Mesendoderm (in vitro differentiated cells): ENCODE data around the gene SCO2.

ENCODE experiments used
- DNase-seq: peaks from one replicate; pipeline ENCODE4 v3.0.0; 2013
- H2AK5ac ChIP-seq: 2 replicates; pipeline ENCODE4 v1.6.1; 2013; ENCODE audit warnings: low read length, inconsistent platforms
- H2BK120ac ChIP-seq: 2 replicates; pipeline ENCODE4 v1.6.1; 2013; ENCODE audit warnings: low read depth, mild to moderate bottlenecking, low read length, moderate library complexity, mixed read lengths
- H2BK15ac ChIP-seq: replicated peaks from 2 replicates; pipeline ENCODE4 v1.6.1; 2013; ENCODE audit warnings: low read depth, mild to moderate bottlenecking, moderate library complexity
- H2BK5ac ChIP-seq: 2 replicates; pipeline ENCODE4 v1.6.1; 2013; ENCODE audit warnings: low read length, inconsistent platforms
- H3K18ac ChIP-seq: 2 replicates; pipeline ENCODE4 v1.6.1; 2013; ENCODE audit warnings: mild to moderate bottlenecking, low read length, mixed read lengths
- H3K23ac ChIP-seq: one replicate; pipeline ENCODE4 v1.6.1; 2013; ENCODE audit warnings: low read length
- H3K27ac ChIP-seq: 2 replicates; pipeline ENCODE4 v1.5.1; 2013; ENCODE audit warnings: low read depth, mild to moderate bottlenecking, inconsistent platforms, low read length, moderate library complexity
- H3K27me3 ChIP-seq: 2 replicates; pipeline ENCODE4 v1.6.1; 2013; ENCODE audit warnings: low read length, control low read depth, mild to moderate bottlenecking, inconsistent platforms; ENCODE audit not compliant: insufficient read depth, poor library complexity
- H3K36me3 ChIP-seq: 2 replicates; pipeline ENCODE4 v1.6.1; 2013; ENCODE audit warnings: low read length, inconsistent platforms; ENCODE audit not compliant: control insufficient read depth, insufficient read depth
- H3K4ac ChIP-seq: one replicate; pipeline ENCODE4 v1.6.1; 2013; ENCODE audit warnings: low read depth, mild to moderate bottlenecking, low read length, moderate library complexity
- H3K4me1 ChIP-seq: 2 replicates; pipeline ENCODE4 v1.6.1; 2013; ENCODE audit warnings: low read depth, low read length, inconsistent platforms; ENCODE audit not compliant: control insufficient read depth
- H3K4me2 ChIP-seq: 2 replicates; pipeline ENCODE4 v1.6.1; 2013; ENCODE audit warnings: low read length
- H3K4me3 ChIP-seq: 2 replicates; pipeline ENCODE4 v1.5.1; 2013; ENCODE audit warnings: mild to moderate bottlenecking, low read length
- H3K56ac ChIP-seq: one replicate; pipeline ENCODE4 v1.6.1; 2013; ENCODE audit warnings: low read length
- H3K79me1 ChIP-seq: 2 replicates; pipeline ENCODE4 v1.6.1; 2013; ENCODE audit warnings: low read length, inconsistent platforms
- H3K79me2 ChIP-seq: 2 replicates; pipeline ENCODE4 v1.6.1; 2013; ENCODE audit warnings: mild to moderate bottlenecking, low read length; ENCODE audit not compliant: control insufficient read depth, insufficient read depth
- H3K9ac ChIP-seq: 2 replicates; pipeline ENCODE4 v1.6.1; 2013; ENCODE audit warnings: low read length, inconsistent platforms
- H4K5ac ChIP-seq: one replicate; pipeline ENCODE4 v1.6.1; 2013; ENCODE audit warnings: low read length
- H4K8ac ChIP-seq: one replicate; pipeline ENCODE4 v1.6.1; 2013; ENCODE audit warnings: low read depth, mild to moderate bottlenecking, control low read depth, low read length, moderate library complexity
- WGBS: extraction: QIAGEN DNeasy Blood & Tissue Kit; methylation state at CpG from one replicate; pipeline ENCODE4 v1.1.7; 2013; ENCODE audit warnings: low lambda C conversion rate, missing lambda C conversion rate; ENCODE audit not compliant: insufficient coverage; ENCODE audit errors: extremely low coverage; 5-methylcytosine and 5-hydroxymethylcytosine counted together

The SCO2 gene

GRCh38 chr22:50505776-50506610 is 19.4 kb downstream of the SCO2 start:
- no CpG with 5 or more reads among the region's 41 CpGs for WGBS
- Histone ChIP-seq H3K4me1 (no peaks in the 10 kb centered on the region), H3K9ac (peak overlapping the region; percentile 96), H3K4me2 (no peak overlapping the region), H3K27ac (no peak overlapping the region), H3K36me3 (peaks cover 2% of the 10 kb centered on the region), H3K4me3 (no peak overlapping the region), H3K27me3 (no peaks in the 10 kb centered on the region), H2AK5ac (no peak overlapping the region), H4K5ac (no peak overlapping the region), H4K8ac (no peak overlapping the region), H2BK5ac (no peak overlapping the region), H2BK120ac (no peak overlapping the region), H3K56ac (no peak overlapping the region), H3K79me1 (peaks cover 8% of the 10 kb centered on the region), H3K23ac (no peak overlapping the region), H3K18ac (no peak overlapping the region), H3K4ac (no peak overlapping the region), H3K79me2 (peaks cover 17% of the 10 kb centered on the region), H2BK15ac (no peak overlapping the region)
- DNase-seq = no peak

- H3K4me1 ChIP-seq = no peaks in the 10 kb centered on the region
- H3K4me3 ChIP-seq = no peak overlapping the region
- H3K56ac ChIP-seq = no peak overlapping the region
- no peak overlapping the region for H3K4ac ChIP-seq
- no peak overlapping the region for H3K9ac ChIP-seq
- no peak overlapping the region for H2BK5ac ChIP-seq
- peaks cover 8% of the 10 kb centered on the region for H3K79me1 ChIP-seq
- no peak overlapping the region for H3K4me2 ChIP-seq
- H3K36me3 ChIP-seq = peaks cover 2% of the 10 kb centered on the region
- no CpG with 5 or more reads among the region's 14 CpGs for WGBS
- H2BK15ac ChIP-seq = no peak overlapping the region
- H2AK5ac ChIP-seq = no peak overlapping the region
- no peaks in the 10 kb centered on the region for H3K27me3 ChIP-seq
- no peak for DNase-seq
- H3K79me2 ChIP-seq = peaks cover 17% of the 10 kb centered on the region
- H3K23ac ChIP-seq = no peak overlapping the region
- H2BK120ac ChIP-seq = no peak overlapping the region
- H4K8ac ChIP-seq = no peak overlapping the region
- H3K18ac ChIP-seq = no peak overlapping the region
- H3K27ac ChIP-seq = no peak overlapping the region
- H4K5ac ChIP-seq = no peak overlapping the region
These were observed 20.1 kb downstream of the SCO2 start for GRCh38 chr22:50505276-50505775.

- H3K4me1 ChIP-seq = no peaks in the 10 kb centered on the region
- no peak overlapping the region for H3K18ac ChIP-seq
- H3K27ac ChIP-seq = no peak overlapping the region
- no peak overlapping the region for H4K8ac ChIP-seq
- no CpG with 5 or more reads among the region's 44 CpGs for WGBS
- DNase-seq = no peak
- no peak overlapping the region for H3K23ac ChIP-seq
- H3K4ac ChIP-seq = no peak overlapping the region
- no peak overlapping the region for H2AK5ac ChIP-seq
- peaks cover 15% of the 10 kb centered on the region for H3K79me2 ChIP-seq
- H3K4me2 ChIP-seq = no peak overlapping the region
- no peak overlapping the region for H2BK15ac ChIP-seq
- H4K5ac ChIP-seq = no peak overlapping the region
- no peaks in the 10 kb centered on the region for H3K27me3 ChIP-seq
- H2BK5ac ChIP-seq = no peak overlapping the region
- no peak overlapping the region for H2BK120ac ChIP-seq
- H3K79me1 ChIP-seq = peaks cover 8% of the 10 kb centered on the region
- H3K56ac ChIP-seq = no peak overlapping the region
- H3K9ac ChIP-seq = no peak overlapping the region
- H3K36me3 ChIP-seq = peaks cover 2% of the 10 kb centered on the region
- no peak overlapping the region for H3K4me3 ChIP-seq
These were observed 20.8 kb downstream of the SCO2 start for GRCh38 chr22:50504369-50505211.

DNA sequence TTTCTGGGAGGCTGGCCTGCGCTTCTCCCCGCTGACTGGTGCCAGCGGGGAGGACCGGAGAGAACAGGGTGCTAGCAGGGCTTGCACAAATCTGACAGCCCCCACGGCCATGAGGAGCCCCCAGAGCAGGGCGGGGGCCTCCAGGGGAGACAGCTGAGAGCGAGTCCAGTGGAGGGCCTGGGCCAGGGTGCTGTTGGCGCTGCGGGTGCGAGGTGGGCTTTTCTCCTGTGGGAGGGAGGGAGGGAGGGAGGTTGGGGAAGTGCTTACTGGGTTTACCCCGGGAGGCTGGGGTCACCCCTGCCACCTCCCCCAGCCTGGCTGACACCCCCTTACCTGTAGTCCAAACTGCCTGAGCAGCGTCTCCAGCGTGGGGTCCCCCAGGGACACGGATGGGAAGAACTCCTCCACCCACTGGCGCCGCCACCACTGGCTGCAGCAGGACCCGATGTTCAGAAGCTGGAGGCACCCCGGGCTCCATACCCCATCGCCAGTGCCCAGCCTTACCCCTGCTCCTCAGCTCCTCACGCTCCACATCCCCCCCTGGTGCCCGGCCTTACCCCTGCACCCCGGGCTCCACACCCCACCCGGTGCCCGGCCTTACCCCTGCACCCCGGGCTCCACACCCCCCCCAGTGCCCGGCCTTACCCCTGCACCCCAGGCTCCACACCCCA is 21.8 kb downstream of the SCO2 start:
- no peak overlapping the region for H2BK5ac ChIP-seq
- no peak overlapping the region for H3K4me3 ChIP-seq
- H3K18ac ChIP-seq = no peak overlapping the region
- no peak overlapping the region for H4K8ac ChIP-seq
- no peaks in the 10 kb centered on the region for H3K4me1 ChIP-seq
- no peak overlapping the region for H2BK15ac ChIP-seq
- H3K4me2 ChIP-seq = no peak overlapping the region
- no peak for DNase-seq
- peaks cover 6% of the 10 kb centered on the region for H3K79me1 ChIP-seq
- no peak overlapping the region for H3K9ac ChIP-seq
- no peak overlapping the region for H3K23ac ChIP-seq
- WGBS = no CpG with 5 or more reads among the region's 26 CpGs
- no peak overlapping the region for H3K56ac ChIP-seq
- no peak overlapping the region for H2BK120ac ChIP-seq
- no peak overlapping the region for H4K5ac ChIP-seq
- H3K79me2 ChIP-seq = peaks cover 6% of the 10 kb centered on the region
- H2AK5ac ChIP-seq = no peak overlapping the region
- no peaks in the 10 kb centered on the region for H3K27me3 ChIP-seq
- no peak overlapping the region for H3K27ac ChIP-seq
- H3K4ac ChIP-seq = no peak overlapping the region
- peaks cover 2% of the 10 kb centered on the region for H3K36me3 ChIP-seq

DNA sequence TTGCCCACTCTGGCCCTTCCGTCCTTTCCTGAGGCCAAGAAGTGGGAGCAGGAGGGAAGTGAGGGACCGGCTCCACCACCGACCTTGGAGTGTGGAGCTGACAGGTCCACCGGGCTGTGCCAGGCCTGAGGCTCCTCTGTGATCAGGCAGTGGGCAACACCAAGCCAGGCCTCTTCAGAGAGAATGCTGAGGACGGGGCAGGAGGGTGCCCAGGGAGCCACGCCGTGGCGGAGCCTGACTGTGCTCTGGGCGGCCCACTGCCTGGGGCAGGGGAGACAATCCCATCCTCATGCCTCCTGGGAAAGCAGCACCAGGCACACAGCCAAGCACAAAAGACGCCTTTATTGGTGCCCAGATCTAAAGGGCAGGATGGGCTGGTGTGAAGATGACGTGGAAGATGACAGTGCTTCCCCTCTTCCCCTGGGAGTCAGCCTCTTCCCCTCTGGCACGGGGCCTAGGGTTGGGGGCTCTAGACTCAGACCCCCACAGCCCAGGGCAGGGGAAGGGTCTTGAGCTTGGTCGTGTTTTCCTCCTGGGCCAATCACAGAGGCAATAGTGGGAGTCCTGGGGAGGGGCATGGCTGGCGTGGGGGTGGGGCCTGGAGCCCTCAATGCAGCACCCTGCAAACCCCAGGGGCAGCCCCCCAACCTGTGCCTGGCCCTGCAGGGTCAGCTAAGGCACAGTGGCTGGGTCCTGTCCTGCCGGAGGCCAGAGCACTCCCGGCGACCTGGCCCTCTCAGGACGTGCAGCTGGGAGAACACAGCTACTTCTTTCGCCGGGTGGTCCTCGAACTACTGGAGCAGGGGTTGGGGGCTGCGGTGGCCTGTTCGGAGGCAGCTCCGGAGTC is 22.5 kb downstream of the SCO2 start:
- H3K56ac ChIP-seq = no peak overlapping the region
- no peak overlapping the region for H3K4me2 ChIP-seq
- no peaks in the 10 kb centered on the region for H3K4me1 ChIP-seq
- no peak overlapping the region for H3K18ac ChIP-seq
- no peak overlapping the region for H4K5ac ChIP-seq
- H2BK5ac ChIP-seq = no peak overlapping the region
- no peak overlapping the region for H3K4me3 ChIP-seq
- no peak overlapping the region for H2BK120ac ChIP-seq
- H3K36me3 ChIP-seq = peaks cover 2% of the 10 kb centered on the region
- DNase-seq = no peak
- no CpG with 5 or more reads among the region's 24 CpGs for WGBS
- no peak overlapping the region for H3K23ac ChIP-seq
- no peak overlapping the region for H3K9ac ChIP-seq
- peaks cover 3% of the 10 kb centered on the region for H3K79me2 ChIP-seq
- no peak overlapping the region for H3K27ac ChIP-seq
- H3K79me1 ChIP-seq = peaks cover 6% of the 10 kb centered on the region
- no peak overlapping the region for H4K8ac ChIP-seq
- no peak overlapping the region for H2BK15ac ChIP-seq
- H3K4ac ChIP-seq = no peak overlapping the region
- H3K27me3 ChIP-seq = no peaks in the 10 kb centered on the region
- H2AK5ac ChIP-seq = no peak overlapping the region
